Measurements from ENCODE around the gene CCDC97.

The CCDC97 gene

GRCh38 chr19:41299046-41299754 lies 10.8 kb upstream of the CCDC97 start:
- DNase-seq = no peak

- DNase-seq = no peak
These were observed 10.2 kb upstream of the CCDC97 start for GRCh38 chr19:41299755-41300089.

- no peak for DNase-seq
These were observed 9.4 kb upstream of the CCDC97 start for GRCh38 chr19:41300555-41300954.

- no peak for DNase-seq
These were observed 7.2 kb upstream of the CCDC97 start for GRCh38 chr19:41302624-41303351.

GRCh38 chr19:41303954-41304353 lies 6.0 kb upstream of the CCDC97 start:
- DNase-seq = no peak

- no peak for DNase-seq
These were observed 5.1 kb upstream of the CCDC97 start for GRCh38 chr19:41304706-41305483.

GRCh38 chr19:41305927-41306793 lies 3.8 kb upstream of the CCDC97 start:
- no peak for DNase-seq

- DNase-seq = no peak
These were observed 2.7 kb upstream of the CCDC97 start for GRCh38 chr19:41307090-41307875.

- no peak for DNase-seq
These were observed 2.0 kb upstream of the CCDC97 start for GRCh38 chr19:41307954-41308449.

GRCh38 chr19:41308450-41309179 lies 1.4 kb upstream of the CCDC97 start:
- peak; percentile 93 for DNase-seq

- no peak for DNase-seq
These were observed 566 bp upstream of the CCDC97 start for GRCh38 chr19:41309180-41310032.

GRCh38 chr19:41311072-41311471 lies 1.1 kb downstream of the CCDC97 start:
- DNase-seq = no peak

- no peak for DNase-seq
These were observed 1.6 kb downstream of the CCDC97 start for GRCh38 chr19:41311613-41312012.

GRCh38 chr19:41316306-41316920 lies 6.4 kb downstream of the CCDC97 start:
- no peak for DNase-seq

GRCh38 chr19:41318696-41319499 lies 8.9 kb downstream of the CCDC97 start:
- no peak for DNase-seq

- DNase-seq = no peak
These were observed 9.7 kb downstream of the CCDC97 start for GRCh38 chr19:41319500-41320184.

- no peak for DNase-seq
These were observed 10.2 kb downstream of the CCDC97 start for GRCh38 chr19:41320185-41320518.

- no peak for DNase-seq
These were observed 10.6 kb downstream of the CCDC97 start for GRCh38 chr19:41320568-41320967.

Measured in NCI-H1694 (cell line).